Measurements from ENCODE around the gene KCTD3.

KCTD3 gene

GRCh38 chr1:215606564-215607168, 39.6 kb downstream of the KCTD3 start:
- Histone ChIP-seq H3K27ac (replicated peaks) (no peak overlapping the region), H3K4me3 (replicated peaks; ENCODE audit: insufficient read depth, low read length) (no peak overlapping the region), H3K27me3 (ENCODE audit: insufficient read depth, poor library complexity, severe bottlenecking) (no peaks in the 10 kb centered on the region)
- DNase-seq (ENCODE audit: low read depth in 1 of 2, low spot score in 1 of 2), result no peak
- TF ChIP-seq CTCF (IDR thresholded peaks at IDR 0.05; ENCODE audit: insufficient read depth, low read length), result no peak
- TF ChIP-seq REST (IDR thresholded peaks at IDR 0.05; ENCODE audit: insufficient replicate concordance, low read depth), result no peak
- TF ChIP-seq GABPA (IDR thresholded peaks at IDR 0.05; ENCODE audit: low read depth), result no peak
- no peak for TF ChIP-seq SPI1 (IDR thresholded peaks at IDR 0.05; ENCODE audit: borderline replicate concordance, low read depth)
- TF ChIP-seq POLR2AphosphoS5 (IDR thresholded peaks at IDR 0.05; ENCODE audit: low read depth), result no peak

- Histone ChIP-seq H3K27ac (replicated peaks) (no peak overlapping the region), H3K4me3 (replicated peaks; ENCODE audit: insufficient read depth, low read length) (no peak overlapping the region), H3K27me3 (ENCODE audit: insufficient read depth, poor library complexity, severe bottlenecking) (no peaks in the 10 kb centered on the region)
- TF ChIP-seq GABPA (IDR thresholded peaks at IDR 0.05; ENCODE audit: low read depth), result no peak
- no peak for TF ChIP-seq POLR2AphosphoS5 (IDR thresholded peaks at IDR 0.05; ENCODE audit: low read depth)
- DNase-seq (ENCODE audit: low read depth in 1 of 2, low spot score in 1 of 2), result no peak
These were observed 40.3 kb downstream of the KCTD3 start for GRCh38 chr1:215607412-215607811.

GRCh38 chr1:215608646-215609045, 41.5 kb downstream of the KCTD3 start:
- DNase-seq (ENCODE audit: low read depth in 1 of 2, low spot score in 1 of 2), result no peak
- no peak for TF ChIP-seq POLR2AphosphoS5 (IDR thresholded peaks at IDR 0.05; ENCODE audit: low read depth)
- H3K4me3 ChIP-seq (replicated peaks; ENCODE audit: insufficient read depth, low read length), result no peak overlapping the region
- H3K27ac ChIP-seq (replicated peaks), result no peak overlapping the region
- no peaks in the 10 kb centered on the region for H3K27me3 ChIP-seq (ENCODE audit: insufficient read depth, poor library complexity, severe bottlenecking)

- Histone ChIP-seq H3K4me3 (replicated peaks; ENCODE audit: insufficient read depth, low read length) (no peak overlapping the region), H3K27ac (replicated peaks) (no peak overlapping the region), H3K27me3 (ENCODE audit: insufficient read depth, poor library complexity, severe bottlenecking) (no peaks in the 10 kb centered on the region)
- DNase-seq (ENCODE audit: low read depth in 1 of 2, low spot score in 1 of 2), result no peak
- no peak for TF ChIP-seq POLR2AphosphoS5 (IDR thresholded peaks at IDR 0.05; ENCODE audit: low read depth)
These were observed 45.3 kb downstream of the KCTD3 start for GRCh38 chr1:215612391-215612790.

- Histone ChIP-seq H3K4me3 (replicated peaks; ENCODE audit: insufficient read depth, low read length) (no peak overlapping the region), H3K27ac (replicated peaks) (no peak overlapping the region), H3K27me3 (ENCODE audit: insufficient read depth, poor library complexity, severe bottlenecking) (no peaks in the 10 kb centered on the region)
- no peak for DNase-seq (ENCODE audit: low read depth in 1 of 2, low spot score in 1 of 2)
- no peak for TF ChIP-seq SPI1 (IDR thresholded peaks at IDR 0.05; ENCODE audit: borderline replicate concordance, low read depth)
- no peak for TF ChIP-seq POLR2AphosphoS5 (IDR thresholded peaks at IDR 0.05; ENCODE audit: low read depth)
- no peak for TF ChIP-seq CTCF (IDR thresholded peaks at IDR 0.05; ENCODE audit: insufficient read depth, low read length)
- no peak for TF ChIP-seq REST (IDR thresholded peaks at IDR 0.05; ENCODE audit: insufficient replicate concordance, low read depth)
- TF ChIP-seq GABPA (IDR thresholded peaks at IDR 0.05; ENCODE audit: low read depth), result no peak
These were observed 50.9 kb downstream of the KCTD3 start for GRCh38 chr1:215617979-215618378.

Data from HL-60 (cell line).